ENCODE measurements around the gene PTPRD. TPM values are rescaled to one million over a fixed set of nuclear protein-coding genes. Genes with fewer than 3 reads are reported as not detected.

Gene PTPRD
- total RNA-seq, 1 experiment from 2014 or later = 70.1 TPM

DNA sequence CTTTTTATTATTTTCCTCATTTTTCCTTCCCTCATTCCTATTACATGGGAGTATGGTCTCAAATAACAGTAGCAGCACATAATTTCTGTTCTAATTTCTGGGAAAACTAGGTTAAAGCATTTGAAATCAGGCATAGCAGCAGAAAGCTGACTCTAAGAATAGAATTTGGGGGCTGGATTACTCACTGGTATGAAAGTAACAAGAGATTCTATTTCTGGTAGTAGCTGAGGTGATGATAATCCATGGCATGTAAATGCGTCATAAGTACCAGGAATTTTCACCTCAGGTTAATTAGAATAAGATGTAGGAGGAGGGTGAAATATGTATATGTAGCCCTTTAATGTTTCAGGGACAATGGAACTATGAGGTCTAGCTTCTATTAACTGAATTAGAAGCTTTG, 662.0 kb downstream of the PTPRD start:
- Mint-ChIP-seq H3K4me3 (ENCODE audit: unreplicated experiment) (no peak overlapping the region), H3K27ac (ENCODE audit: unreplicated experiment) (no peak overlapping the region), H3K9me3 (ENCODE audit: unreplicated experiment) (no peaks in the 10 kb centered on the region), H3K4me1 (ENCODE audit: low read depth, unreplicated experiment) (no peaks in the 10 kb centered on the region), H3K27me3 (ENCODE audit: insufficient read depth, unreplicated experiment) (no peaks in the 10 kb centered on the region), H3K36me3 (ENCODE audit: insufficient read depth, unreplicated experiment) (no peaks in the 10 kb centered on the region)
- Histone ChIP-seq H3K4me1 (no peaks in the 10 kb centered on the region), H3K36me3 (ENCODE audit: control insufficient read depth, insufficient read depth, low read length) (no peaks in the 10 kb centered on the region), H3K9me3 (no peaks in the 10 kb centered on the region), H3K27me3 (replicated peaks; ENCODE audit: control insufficient read depth, insufficient read depth, low read length) (no peaks in the 10 kb centered on the region), H3K4me3 (ENCODE audit: low read depth, low read length) (no peak overlapping the region)
- no peak for DNase-seq
- BruUV-seq (replicated peaks) = no TSS peak
- POLR2A ChIA-PET = no interaction called here
- TF ChIP-seq, protein P1, sequence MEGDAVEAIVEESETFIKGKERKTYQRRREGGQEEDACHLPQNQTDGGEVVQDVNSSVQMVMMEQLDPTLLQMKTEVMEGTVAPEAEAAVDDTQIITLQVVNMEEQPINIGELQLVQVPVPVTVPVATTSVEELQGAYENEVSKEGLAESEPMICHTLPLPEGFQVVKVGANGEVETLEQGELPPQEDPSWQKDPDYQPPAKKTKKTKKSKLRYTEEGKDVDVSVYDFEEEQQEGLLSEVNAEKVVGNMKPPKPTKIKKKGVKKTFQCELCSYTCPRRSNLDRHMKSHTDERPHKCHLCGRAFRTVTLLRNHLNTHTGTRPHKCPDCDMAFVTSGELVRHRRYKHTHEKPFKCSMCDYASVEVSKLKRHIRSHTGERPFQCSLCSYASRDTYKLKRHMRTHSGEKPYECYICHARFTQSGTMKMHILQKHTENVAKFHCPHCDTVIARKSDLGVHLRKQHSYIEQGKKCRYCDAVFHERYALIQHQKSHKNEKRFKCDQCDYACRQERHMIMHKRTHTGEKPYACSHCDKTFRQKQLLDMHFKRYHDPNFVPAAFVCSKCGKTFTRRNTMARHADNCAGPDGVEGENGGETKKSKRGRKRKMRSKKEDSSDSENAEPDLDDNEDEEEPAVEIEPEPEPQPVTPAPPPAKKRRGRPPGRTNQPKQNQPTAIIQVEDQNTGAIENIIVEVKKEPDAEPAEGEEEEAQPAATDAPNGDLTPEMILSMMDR (IDR thresholded peaks at IDR 0.05; ENCODE audit: insufficient read depth in 1 of 2, low read depth in 1 of 2, low read length in 1 of 2, severe bottlenecking in 1 of 2, unreplicated experiment in 1 of 2) = no peak
- CTCF ChIA-PET = no interaction called here
- intact Hi-C loops (cut with micrococcal nuclease; ENCODE audit: unreplicated experiment) = no loop called here

DNA sequence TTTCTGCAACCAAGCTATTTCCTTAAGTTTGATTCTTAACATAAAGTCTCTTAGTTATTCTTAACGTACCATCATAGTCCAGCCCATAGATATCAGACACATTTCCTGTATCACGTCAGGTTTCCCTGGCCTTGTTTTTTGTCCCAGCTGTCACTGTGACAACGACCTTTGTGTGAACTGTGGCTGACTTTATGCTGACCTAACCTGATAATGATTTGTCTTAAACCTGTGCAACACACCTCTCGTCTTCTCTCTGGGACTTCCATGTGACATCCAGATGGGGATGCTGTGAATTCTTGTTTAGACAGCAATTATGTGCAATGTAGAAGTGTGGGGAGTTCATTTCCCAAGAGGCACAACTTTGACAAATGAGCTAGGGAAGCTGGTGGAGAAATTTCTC, 662.8 kb downstream of the PTPRD start:
- Mint-ChIP-seq H3K4me3 (ENCODE audit: unreplicated experiment) (no peak overlapping the region), H3K27ac (ENCODE audit: unreplicated experiment) (no peak overlapping the region), H3K36me3 (ENCODE audit: insufficient read depth, unreplicated experiment) (no peaks in the 10 kb centered on the region), H3K27me3 (ENCODE audit: insufficient read depth, unreplicated experiment) (no peaks in the 10 kb centered on the region), H3K4me1 (ENCODE audit: low read depth, unreplicated experiment) (no peaks in the 10 kb centered on the region), H3K9me3 (ENCODE audit: unreplicated experiment) (no peaks in the 10 kb centered on the region)
- TF ChIP-seq, protein P1 (IDR thresholded peaks at IDR 0.05; ENCODE audit: insufficient read depth in 1 of 2, low read depth in 1 of 2, low read length in 1 of 2, severe bottlenecking in 1 of 2, unreplicated experiment in 1 of 2) = no peak
- Histone ChIP-seq H3K27me3 (replicated peaks; ENCODE audit: control insufficient read depth, insufficient read depth, low read length) (no peaks in the 10 kb centered on the region), H3K4me3 (ENCODE audit: low read depth, low read length) (no peak overlapping the region), H3K36me3 (ENCODE audit: control insufficient read depth, insufficient read depth, low read length) (no peaks in the 10 kb centered on the region), H3K9me3 (no peaks in the 10 kb centered on the region), H3K4me1 (no peaks in the 10 kb centered on the region)
- no TSS peak for BruUV-seq (replicated peaks)
- no peak for DNase-seq
- POLR2A ChIA-PET = no interaction called here
- intact Hi-C loops (cut with micrococcal nuclease; ENCODE audit: unreplicated experiment) = no loop called here
- CTCF ChIA-PET = no interaction called here

DNA sequence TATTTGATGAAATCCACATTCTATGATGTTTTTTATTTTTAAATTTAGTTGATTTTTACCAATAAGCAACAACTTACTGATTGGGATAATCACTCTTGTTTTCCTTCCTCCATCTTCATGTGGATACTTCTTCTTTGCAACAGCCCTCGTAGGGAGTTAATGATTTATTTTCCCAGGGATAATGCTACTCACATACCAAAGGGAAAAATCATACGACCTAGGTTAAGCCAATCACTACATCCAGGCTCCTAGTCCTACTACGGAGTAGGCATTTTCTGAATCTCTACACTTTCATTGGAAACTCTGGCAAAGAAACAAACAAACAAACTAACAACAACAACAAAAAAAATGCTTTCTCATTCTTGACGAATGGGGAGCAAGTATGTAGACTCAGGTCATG, 663.4 kb downstream of the PTPRD start:
- H3K27me3 Mint-ChIP-seq (ENCODE audit: insufficient read depth, unreplicated experiment) = no peaks in the 10 kb centered on the region
- no peak overlapping the region for H3K27ac Mint-ChIP-seq (ENCODE audit: unreplicated experiment)
- H3K9me3 Mint-ChIP-seq (ENCODE audit: unreplicated experiment) = no peaks in the 10 kb centered on the region
- no peak for DNase-seq
- Histone ChIP-seq H3K9me3 (no peaks in the 10 kb centered on the region), H3K4me3 (ENCODE audit: low read depth, low read length) (no peak overlapping the region), H3K36me3 (ENCODE audit: control insufficient read depth, insufficient read depth, low read length) (no peaks in the 10 kb centered on the region), H3K4me1 (no peaks in the 10 kb centered on the region), H3K27me3 (replicated peaks; ENCODE audit: control insufficient read depth, insufficient read depth, low read length) (no peaks in the 10 kb centered on the region)
- intact Hi-C loops (cut with micrococcal nuclease; ENCODE audit: unreplicated experiment) = no loop called here
- H3K4me1 Mint-ChIP-seq (ENCODE audit: low read depth, unreplicated experiment) = no peaks in the 10 kb centered on the region
- BruUV-seq (replicated peaks) = no TSS peak
- TF ChIP-seq, protein P1 (IDR thresholded peaks at IDR 0.05; ENCODE audit: insufficient read depth in 1 of 2, low read depth in 1 of 2, low read length in 1 of 2, severe bottlenecking in 1 of 2, unreplicated experiment in 1 of 2) = no peak
- ChIA-PET CTCF (no interaction called here), POLR2A (no interaction called here)
- no peaks in the 10 kb centered on the region for H3K36me3 Mint-ChIP-seq (ENCODE audit: insufficient read depth, unreplicated experiment)
- H3K4me3 Mint-ChIP-seq (ENCODE audit: unreplicated experiment) = no peak overlapping the region
